Choroid plexus epithelial cell (primary cell): ENCODE measurements around the gene NFATC2.

Source experiments
- DNase-seq: peaks from one replicate; pipeline ENCODE4 v3.0.0-alpha.2; 2010; ENCODE audit warnings: low read depth
- H3K4me3 ChIP-seq: 2 replicates; pipeline ENCODE4 v1.5.1; 2011; ENCODE audit warnings: low read depth, mild to moderate bottlenecking, control low read depth, low read length, moderate library complexity
- CTCF ChIP-seq: conservative IDR thresholded peaks from 2 replicates; pipeline ENCODE4 v1.5.1; 2011; ENCODE audit warnings: low read depth, mild to moderate bottlenecking, control low read depth, inconsistent platforms, low read length, moderate library complexity

Gene NFATC2

GRCh38 chr20:51500311-51500710, 42.2 kb downstream of the NFATC2 start:
- no peak for TF ChIP-seq CTCF
- no peak overlapping the region for H3K4me3 ChIP-seq
- no peak for DNase-seq

- no peak overlapping the region for H3K4me3 ChIP-seq
- DNase-seq: no peak
- no peak for TF ChIP-seq CTCF
These were observed 43.6 kb downstream of the NFATC2 start for GRCh38 chr20:51498765-51499540.

- TF ChIP-seq CTCF: no peak
- no peak for DNase-seq
- H3K4me3 ChIP-seq: no peak overlapping the region
These were observed 44.7 kb downstream of the NFATC2 start for GRCh38 chr20:51497542-51498467.

GRCh38 chr20:51496964-51497363, 45.6 kb downstream of the NFATC2 start:
- no peak overlapping the region for H3K4me3 ChIP-seq
- TF ChIP-seq CTCF: no peak
- no peak for DNase-seq

- H3K4me3 ChIP-seq: no peak overlapping the region
- no peak for DNase-seq
- no peak for TF ChIP-seq CTCF
These were observed 46.5 kb downstream of the NFATC2 start for GRCh38 chr20:51495921-51496545.

- TF ChIP-seq CTCF: no peak
- no peak overlapping the region for H3K4me3 ChIP-seq
- DNase-seq: no peak
These were observed 47.2 kb downstream of the NFATC2 start for GRCh38 chr20:51495291-51495690.
